Measurements from ENCODE around the gene TBL1X. TPM values are rescaled to one million over a fixed set of nuclear protein-coding genes. Genes with fewer than 3 reads are reported as not detected.

TBL1X gene
- total and polyA plus RNA-seq, 2 of the 4 experiments (the other 2 are of a cell fraction): 16.2 to 20.8 TPM

GRCh38 chrX:9708923-9709553, 244.2 kb downstream of the TBL1X start (continued):
- peak; percentile 78 for TF ChIP-seq CTCF (conservative IDR thresholded peaks at IDR 0.05; ENCODE audit: low read depth, low read length)

- Histone ChIP-seq H2BK120ac (ENCODE audit: low read depth, low read length) (no peak overlapping the region), H4K91ac (ENCODE audit: insufficient read depth, low read depth, low read length) (no peak overlapping the region), H3K4ac (ENCODE audit: low read depth, low read length) (no peak overlapping the region), H3K36me3 (ENCODE audit: control insufficient read depth, insufficient read depth, low read length) (peaks cover 36% of the 10 kb centered on the region), H3K14ac (replicated peaks; ENCODE audit: low read depth, low read length) (no peak overlapping the region), H2AK5ac (ENCODE audit: low read depth, low read length) (no peak overlapping the region), H3K27me3 (ENCODE audit: control insufficient read depth, insufficient read depth, low read length) (no peaks in the 10 kb centered on the region), H3K9me3 (ENCODE audit: control insufficient read depth, insufficient read depth, low read length) (peaks cover 3% of the 10 kb centered on the region; the same call in 1 of the 2 replicates), H3K27ac (ENCODE audit: insufficient read depth, low read length) (no peak overlapping the region), H2AFZ (replicated peaks; ENCODE audit: low read length, poor library complexity) (no peak overlapping the region), H3K18ac (ENCODE audit: low read depth, low read length) (no peak overlapping the region), H2AK9ac (replicated peaks; ENCODE audit: low read depth, low read length, poor library complexity) (no peak overlapping the region), H3K4me3 (ENCODE audit: insufficient read depth, low read depth, low read length) (no peak overlapping the region), H3K9me1 (ENCODE audit: insufficient read depth, low read length) (0 out of 2 replicates have a peak, but pooled peaks cover 4% of the 10 kb centered on the region), H4K8ac (ENCODE audit: low read depth in 2 of 2, low read length in 2 of 2) (no peak overlapping the region), H3K79me1 (ENCODE audit: low read depth in 1 of 2, low read length in 2 of 2) (peaks cover 0 to 5% of the 10 kb centered on the region in 2 experiments; a peak in 1 of 4 replicates), H3K23ac (ENCODE audit: low read depth, low read length) (no peak overlapping the region), H3K4me1 (ENCODE audit: control insufficient read depth, insufficient read depth, low read length) (no peaks in the 10 kb centered on the region), H2BK20ac (ENCODE audit: low read depth, low read length) (no peak overlapping the region), H4K5ac (ENCODE audit: low read depth, low read length) (no peak overlapping the region), H3K56ac (ENCODE audit: extremely low read depth, insufficient read depth, low read length) (no peak overlapping the region), H3K4me2 (ENCODE audit: low read depth, low read length) (no peak overlapping the region), H2BK15ac (ENCODE audit: low read depth, low read length) (no peak overlapping the region), H2BK5ac (ENCODE audit: low read depth, low read length, poor library complexity, severe bottlenecking) (no peak overlapping the region), H3K9ac (ENCODE audit: low read depth, low read length) (no peak overlapping the region), H4K20me1 (ENCODE audit: insufficient read depth, low read length) (no peaks in the 10 kb centered on the region)
- DNase-seq (no peak), ATAC-seq (ENCODE audit: low read depth) (no peak)
- in situ Hi-C loops (cut with MboI; ENCODE audit: low sequenced_read_pairs) (no loop called here), dilution Hi-C loops (cut with HindIII; ENCODE audit: low sequenced_read_pairs, unreplicated experiment) (no loop called here), intact Hi-C loops (cut with micrococcal nuclease) (no loop called here)
- CTCF ChIA-PET: no interaction called here
- POLR2A ChIA-PET (ENCODE audit: unreplicated experiment): no interaction called here
- 100% methylated on average over 1 of the region's 8 CpGs; no CpG with 5 or more reads in 1 of the 2 experiments for WGBS, 2 experiments (ENCODE audit: extremely low coverage in 2 of 2, insufficient read length in 1 of 2)
- BruUV-seq (replicated peaks): no TSS peak
- TF ChIP-seq BHLHE40 (IDR thresholded peaks at IDR 0.05; ENCODE audit: low read depth, low read length) (no peak), CEBPB (IDR thresholded peaks at IDR 0.05; ENCODE audit: low read depth, low read length) (no peak), SMC3 (IDR thresholded peaks at IDR 0.05; ENCODE audit: low read depth, low read length) (no peak), CTCF (conservative IDR thresholded peaks at IDR 0.05; ENCODE audit: low read depth, low read length) (no peak), ELK1 (IDR thresholded peaks at IDR 0.05; ENCODE audit: borderline replicate concordance, low read depth, low read length) (no peak), RCOR1 (IDR thresholded peaks at IDR 0.05; ENCODE audit: insufficient replicate concordance, low read length) (no peak), RAD21 (IDR thresholded peaks at IDR 0.05; ENCODE audit: low read length) (no peak), CHD1 (IDR thresholded peaks at IDR 0.05; ENCODE audit: low read depth, low read length) (no peak), USF2 (IDR thresholded peaks at IDR 0.05; ENCODE audit: low read depth, low read length) (no peak)
Measured at GRCh38 chrX:9710332-9710731, 245.5 kb downstream of the TBL1X start.

All from IMR-90 (cell line).